ENCODE measurements around the gene B4GALT3.

The B4GALT3 gene

DNA sequence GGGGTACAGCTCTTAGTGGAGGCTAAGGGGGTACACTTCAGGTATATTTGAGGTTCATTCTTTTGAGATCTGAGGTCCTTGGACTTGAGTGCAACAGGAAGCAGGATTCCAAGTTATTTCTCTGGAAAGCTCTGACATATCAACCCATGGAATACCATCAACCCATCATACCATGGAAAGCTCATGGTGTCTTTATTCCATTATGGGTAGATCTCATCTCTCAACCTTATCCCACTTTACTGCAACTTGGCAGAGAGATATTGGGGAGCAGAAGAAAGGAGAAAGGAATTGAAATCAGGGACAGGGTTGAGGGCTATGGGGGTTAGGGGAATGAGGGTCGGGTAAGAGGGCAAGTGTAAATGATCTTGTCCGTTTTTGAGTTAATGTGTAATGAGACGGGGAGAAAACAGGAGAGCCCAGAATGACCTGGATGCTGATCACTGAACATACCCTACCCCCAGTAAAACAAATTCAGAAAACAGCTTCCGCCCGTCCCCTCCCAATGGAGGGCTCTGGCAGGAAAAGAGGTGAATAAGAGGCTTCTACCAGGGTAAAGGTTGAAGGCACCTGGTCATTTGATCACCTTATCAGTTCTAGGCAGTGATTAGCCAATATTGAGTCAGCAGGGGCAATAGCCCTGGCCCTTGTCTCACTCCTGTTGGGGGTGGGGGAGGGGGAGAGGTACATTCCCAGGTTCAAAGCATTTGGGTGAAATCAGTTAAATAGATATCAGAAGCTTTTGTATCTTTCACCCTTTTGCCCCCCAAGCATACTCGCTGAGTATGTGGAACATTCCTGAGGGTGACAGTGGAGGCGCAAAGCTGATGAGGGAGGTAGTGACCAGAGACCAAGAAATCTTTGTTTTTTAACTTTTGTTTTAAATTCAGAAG, 46.7 kb upstream of the B4GALT3 start:
- Histone ChIP-seq H3K4me1 (peaks cover 13% of the 10 kb centered on the region), H3K36me3 (peaks cover 11% of the 10 kb centered on the region), H3K27me3 (no peaks in the 10 kb centered on the region), H3K4me3 (ENCODE audit: low read depth, low read length) (no peak overlapping the region), H3K9me3 (no peaks in the 10 kb centered on the region)
- DNase-seq, result no peak
- TF ChIP-seq, protein P1, sequence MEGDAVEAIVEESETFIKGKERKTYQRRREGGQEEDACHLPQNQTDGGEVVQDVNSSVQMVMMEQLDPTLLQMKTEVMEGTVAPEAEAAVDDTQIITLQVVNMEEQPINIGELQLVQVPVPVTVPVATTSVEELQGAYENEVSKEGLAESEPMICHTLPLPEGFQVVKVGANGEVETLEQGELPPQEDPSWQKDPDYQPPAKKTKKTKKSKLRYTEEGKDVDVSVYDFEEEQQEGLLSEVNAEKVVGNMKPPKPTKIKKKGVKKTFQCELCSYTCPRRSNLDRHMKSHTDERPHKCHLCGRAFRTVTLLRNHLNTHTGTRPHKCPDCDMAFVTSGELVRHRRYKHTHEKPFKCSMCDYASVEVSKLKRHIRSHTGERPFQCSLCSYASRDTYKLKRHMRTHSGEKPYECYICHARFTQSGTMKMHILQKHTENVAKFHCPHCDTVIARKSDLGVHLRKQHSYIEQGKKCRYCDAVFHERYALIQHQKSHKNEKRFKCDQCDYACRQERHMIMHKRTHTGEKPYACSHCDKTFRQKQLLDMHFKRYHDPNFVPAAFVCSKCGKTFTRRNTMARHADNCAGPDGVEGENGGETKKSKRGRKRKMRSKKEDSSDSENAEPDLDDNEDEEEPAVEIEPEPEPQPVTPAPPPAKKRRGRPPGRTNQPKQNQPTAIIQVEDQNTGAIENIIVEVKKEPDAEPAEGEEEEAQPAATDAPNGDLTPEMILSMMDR (IDR thresholded peaks at IDR 0.05; ENCODE audit: low read depth, low read length), result no peak

DNA sequence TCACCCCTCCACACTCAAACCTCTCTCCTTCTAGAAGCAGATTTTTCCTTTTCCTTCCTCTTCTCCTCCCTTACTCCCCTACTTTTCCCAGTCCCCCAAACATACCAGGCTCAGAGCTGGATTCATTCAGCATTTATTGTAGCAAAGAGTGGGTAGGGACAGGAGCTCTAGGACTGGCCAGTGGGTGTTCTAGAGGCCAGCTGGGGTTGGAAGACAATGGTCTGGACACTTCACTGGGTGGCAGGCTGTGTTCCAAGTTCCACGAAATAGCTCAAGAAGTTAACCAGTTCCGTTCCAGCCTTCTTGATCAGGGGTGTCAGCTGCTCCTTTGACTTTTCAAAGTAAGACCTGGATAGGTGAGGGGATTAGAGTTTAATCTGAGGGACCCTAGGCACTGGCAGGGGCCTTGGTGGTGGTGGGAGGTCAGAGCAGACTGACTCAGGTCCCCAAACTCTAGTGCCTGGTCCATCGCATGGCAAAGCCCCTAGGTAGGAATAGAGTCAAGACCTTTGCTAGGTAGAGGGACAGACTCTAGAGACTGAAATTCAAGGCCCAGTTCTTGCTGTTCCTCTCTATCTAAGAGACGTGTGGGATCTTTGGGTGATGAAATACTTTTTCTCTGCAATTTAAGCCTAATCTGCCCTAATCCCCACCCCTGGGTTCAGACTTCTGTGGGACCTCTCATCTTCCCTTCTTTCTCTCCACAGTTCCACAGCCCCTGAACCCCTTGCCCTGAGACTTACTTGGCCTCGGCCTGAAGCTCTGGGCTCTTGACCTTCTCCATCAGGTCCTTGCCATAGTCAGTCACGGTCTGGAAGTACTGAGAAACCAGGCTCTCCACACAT, 45.1 kb upstream of the B4GALT3 start:
- H3K9me3 ChIP-seq, result no peaks in the 10 kb centered on the region
- no peak for DNase-seq
- TF ChIP-seq, protein P1 (IDR thresholded peaks at IDR 0.05; ENCODE audit: low read depth, low read length), result no peak
- peaks cover 9% of the 10 kb centered on the region for H3K4me1 ChIP-seq
- H3K4me3 ChIP-seq (ENCODE audit: low read depth, low read length), result no peak overlapping the region
- no peaks in the 10 kb centered on the region for H3K27me3 ChIP-seq
- H3K36me3 ChIP-seq, result no peaks in the 10 kb centered on the region

DNA sequence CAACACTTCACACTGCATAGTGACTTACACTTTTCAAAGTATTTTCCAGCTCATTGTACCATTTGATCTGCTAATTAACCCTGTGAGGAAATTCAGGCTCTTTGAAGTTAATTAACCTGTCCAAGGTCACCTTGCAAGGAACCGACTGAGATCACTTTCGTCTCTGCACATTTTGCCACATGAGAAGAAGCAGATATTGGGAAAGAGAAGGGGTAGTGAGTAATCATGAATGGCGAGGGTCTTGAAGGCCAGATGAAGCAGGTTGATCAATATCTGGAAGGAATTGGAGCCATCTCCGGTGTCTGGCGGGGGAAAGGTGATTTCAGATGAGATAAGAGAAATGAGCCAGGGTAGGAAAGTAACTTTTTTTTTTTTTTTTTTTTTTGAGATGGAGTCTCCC, 42.7 kb upstream of the B4GALT3 start:
- no peaks in the 10 kb centered on the region for H3K9me3 ChIP-seq
- no peaks in the 10 kb centered on the region; the same call in 1 of the 2 replicates for H3K36me3 ChIP-seq
- peaks cover under 1% of the 10 kb centered on the region; the same call in 1 of the 2 replicates for H3K4me1 ChIP-seq
- DNase-seq, result no peak
- no peak overlapping the region for H3K4me3 ChIP-seq (ENCODE audit: low read depth, low read length)
- H3K27me3 ChIP-seq, result no peaks in the 10 kb centered on the region
- TF ChIP-seq, protein P1 (IDR thresholded peaks at IDR 0.05; ENCODE audit: low read depth, low read length), result no peak

DNA sequence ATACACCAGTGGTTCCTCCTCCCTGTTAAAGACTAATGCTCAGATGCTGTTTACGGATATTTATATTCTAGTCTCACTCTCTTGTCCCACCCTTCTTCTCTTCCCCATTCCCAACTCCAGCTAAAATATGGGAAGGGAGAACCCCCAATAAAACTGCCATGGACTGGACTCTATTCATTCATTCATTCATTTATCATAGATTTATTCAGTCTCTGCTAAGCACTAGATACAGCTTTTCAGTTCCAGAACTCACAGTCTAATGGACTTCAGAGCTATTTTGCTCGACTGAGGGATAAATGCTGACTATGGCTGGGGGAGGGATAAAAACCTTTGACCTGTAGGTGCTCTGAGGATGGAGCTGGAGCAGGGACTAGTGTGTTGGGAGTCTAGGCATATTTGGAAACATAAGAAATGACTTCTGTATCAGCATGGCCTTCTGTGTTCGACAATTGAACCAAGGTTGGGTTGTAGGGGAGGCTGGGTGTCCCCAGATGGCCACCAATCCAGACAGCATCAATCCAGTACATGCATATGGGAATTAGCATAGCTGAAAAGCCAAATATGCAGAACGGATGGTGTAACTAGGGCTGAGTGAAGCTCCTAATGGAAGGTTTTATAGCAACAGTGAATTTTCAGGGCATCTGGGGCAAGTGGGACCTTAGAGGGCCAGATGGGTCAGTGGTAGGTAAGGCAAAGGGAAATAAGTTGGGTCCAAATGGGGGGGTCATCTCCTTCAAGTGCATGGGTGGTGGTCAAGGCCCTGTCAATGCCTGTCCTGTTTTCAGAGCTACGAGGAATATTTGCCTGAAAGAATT, 42.0 kb upstream of the B4GALT3 start:
- Histone ChIP-seq H3K27me3 (no peaks in the 10 kb centered on the region), H3K36me3 (no peaks in the 10 kb centered on the region; the same call in none of the 2 replicates), H3K4me3 (ENCODE audit: low read depth, low read length) (no peak overlapping the region), H3K4me1 (no peaks in the 10 kb centered on the region), H3K9me3 (no peaks in the 10 kb centered on the region)
- no peak for DNase-seq
- TF ChIP-seq, protein P1 (IDR thresholded peaks at IDR 0.05; ENCODE audit: low read depth, low read length), result no peak

DNA sequence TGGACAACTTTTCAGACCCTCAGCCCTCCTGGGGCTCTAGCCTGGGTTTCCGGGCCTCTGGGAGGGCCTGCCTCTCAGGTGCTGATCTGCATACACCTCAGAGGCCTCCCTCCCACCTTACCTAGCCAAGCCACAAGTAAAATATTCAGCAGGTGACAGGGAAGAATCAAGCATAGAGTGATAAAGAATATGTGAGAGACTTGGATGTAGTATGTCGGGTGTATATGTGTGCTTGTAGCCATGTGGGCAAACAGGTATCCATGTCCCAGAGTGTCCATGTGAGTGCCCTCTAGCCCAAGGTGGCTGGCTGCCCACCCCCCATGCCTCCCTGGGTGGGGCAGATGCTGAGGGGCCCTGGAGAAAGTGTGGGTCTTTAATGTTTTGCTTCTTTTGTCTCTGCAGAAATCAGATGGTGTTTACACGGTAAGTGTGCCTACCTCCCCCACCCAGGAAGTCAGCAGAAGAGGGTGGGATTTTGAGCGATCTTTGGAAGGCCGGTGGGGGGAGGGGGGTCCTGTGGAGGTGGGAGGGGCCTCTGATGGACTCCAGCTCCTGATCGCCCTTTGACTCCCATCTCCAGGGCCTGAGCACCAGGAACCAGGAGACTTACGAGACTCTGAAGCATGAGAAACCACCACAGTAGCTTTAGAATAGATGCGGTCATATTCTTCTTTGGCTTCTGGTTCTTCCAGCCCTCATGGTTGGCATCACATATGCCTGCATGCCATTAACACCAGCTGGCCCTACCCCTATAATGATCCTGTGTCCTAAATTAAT, 41.2 kb upstream of the B4GALT3 start:
- TF ChIP-seq, protein P1 (IDR thresholded peaks at IDR 0.05; ENCODE audit: low read depth, low read length), result no peak
- DNase-seq, result no peak
- Histone ChIP-seq H3K27me3 (no peaks in the 10 kb centered on the region), H3K4me1 (no peaks in the 10 kb centered on the region), H3K9me3 (no peaks in the 10 kb centered on the region), H3K36me3 (peaks cover 8% of the 10 kb centered on the region), H3K4me3 (ENCODE audit: low read depth, low read length) (no peak overlapping the region)

Data from BE2C (cell line).